GM21423 (cell line): Measurements from ENCODE around the gene SLC35E2B.
"Not testable (repeated sequence)": the region's sequence is repeated elsewhere in the genome, so short reads cannot be mapped to it uniquely, and the experiment has no call there.

ENCODE experiments used
- ATAC-seq: cut with Tn5 transposase; IDR thresholded peaks from one replicate; pipeline ENCODE4 v1.9.1; 2021; ENCODE audit warnings: mild to moderate bottlenecking, moderate library complexity; ENCODE audit not compliant: unreplicated experiment

SLC35E2B gene

GRCh38 chr1:1704284-1704957 is 11.8 kb upstream of the SLC35E2B start:
- not testable (repeated sequence) for ATAC-seq

- no peak for ATAC-seq
These were observed 11.2 kb upstream of the SLC35E2B start for GRCh38 chr1:1703796-1704195.

DNA sequence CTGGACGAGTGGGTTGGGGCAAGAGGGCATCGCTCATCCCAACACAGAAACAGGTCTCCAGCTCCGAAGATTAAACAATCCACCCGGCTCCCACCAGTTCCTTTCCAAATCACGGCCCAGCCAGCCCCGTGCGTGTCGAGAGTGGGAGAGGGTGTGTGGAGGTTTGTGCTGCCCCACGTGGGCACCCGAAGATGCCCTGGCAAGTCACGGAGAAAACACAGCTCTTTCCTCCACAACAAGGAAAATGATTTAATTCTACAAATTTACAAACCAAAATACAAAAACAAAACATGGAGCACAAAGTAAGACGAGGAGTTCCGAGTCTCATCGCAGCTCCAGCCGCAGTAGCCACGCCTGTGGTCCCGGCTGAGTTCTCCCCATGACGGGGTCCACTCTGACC is 9.9 kb upstream of the SLC35E2B start:
- not testable (repeated sequence) for ATAC-seq

GRCh38 chr1:1700557-1700956 is 8.0 kb upstream of the SLC35E2B start:
- not testable (repeated sequence) for ATAC-seq

DNA sequence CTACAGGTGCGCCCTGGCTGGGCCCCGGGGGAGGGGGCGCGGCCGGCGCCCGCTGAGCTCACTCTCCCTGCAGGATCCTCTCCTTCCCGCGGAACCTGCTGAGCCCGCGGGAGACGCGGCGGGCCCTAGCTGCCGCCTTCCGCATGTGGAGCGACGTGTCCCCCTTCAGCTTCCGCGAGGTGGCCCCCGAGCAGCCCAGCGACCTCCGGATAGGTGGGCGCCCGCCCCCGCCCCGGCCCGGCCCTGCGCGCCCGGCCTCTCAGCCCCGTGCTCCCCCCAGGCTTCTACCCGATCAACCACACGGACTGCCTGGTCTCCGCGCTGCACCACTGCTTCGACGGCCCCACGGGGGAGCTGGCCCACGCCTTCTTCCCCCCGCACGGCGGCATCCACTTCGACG is 7.5 kb upstream of the SLC35E2B start:
- ATAC-seq = not testable (repeated sequence)

DNA sequence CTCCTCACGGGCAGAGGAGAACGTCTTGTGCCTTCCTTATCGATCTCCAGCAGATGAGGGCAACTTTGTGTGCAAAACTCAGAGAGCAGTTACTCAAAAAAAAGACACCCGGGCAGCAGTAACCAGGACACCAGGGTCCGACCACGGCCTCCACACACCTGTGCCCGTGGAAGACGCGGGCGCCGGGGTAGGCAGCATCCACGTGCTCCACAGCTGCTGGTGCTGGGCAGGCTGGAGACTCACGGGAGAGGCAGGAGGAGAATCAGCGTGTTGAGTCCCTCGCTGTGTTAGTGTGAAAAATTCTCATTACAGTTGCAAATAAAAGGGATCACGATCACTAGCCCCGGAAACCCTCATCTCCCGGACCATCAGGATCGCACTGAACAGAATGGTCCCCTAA is 6.5 kb upstream of the SLC35E2B start:
- not testable (repeated sequence) for ATAC-seq

DNA sequence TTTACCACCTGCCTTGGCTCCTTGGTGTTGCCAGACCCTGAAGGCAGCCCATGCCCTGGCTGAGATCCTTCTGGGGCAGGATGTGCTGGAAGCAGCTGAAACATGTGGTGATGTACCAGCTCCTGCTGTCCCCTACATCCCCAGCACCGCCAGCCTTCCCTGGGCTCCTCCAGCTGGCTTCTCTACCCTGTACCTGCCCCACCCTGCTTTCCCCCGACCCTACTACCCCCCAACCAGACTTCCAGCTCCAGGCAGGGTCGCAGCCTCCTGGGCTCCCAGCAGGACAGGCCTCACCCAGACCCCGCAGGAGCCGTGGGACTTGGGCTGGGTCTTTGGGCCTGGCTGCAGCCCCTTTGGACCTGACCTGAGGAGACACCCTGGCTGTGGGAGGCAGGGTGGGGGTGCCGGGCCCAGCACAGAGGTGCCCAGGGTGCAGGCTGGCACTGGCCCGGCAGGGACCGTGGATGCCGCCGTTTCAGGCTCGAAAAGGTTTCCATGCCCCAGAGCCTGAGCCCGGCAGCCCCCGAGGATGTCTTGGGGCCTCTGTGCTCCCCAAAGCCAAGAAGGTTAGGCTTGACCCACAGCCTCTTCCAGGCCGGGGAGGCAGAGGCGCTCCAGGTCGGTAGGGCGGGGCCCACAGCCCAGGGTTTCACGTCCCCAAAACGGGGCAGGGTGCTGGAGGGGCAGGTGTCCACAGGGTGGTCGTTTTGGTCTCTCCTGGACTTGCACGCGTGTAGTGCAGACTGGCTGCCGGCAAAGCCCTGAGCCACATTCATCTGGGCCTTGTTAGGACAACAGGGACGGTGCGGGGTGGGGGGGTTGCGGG is 5.0 kb upstream of the SLC35E2B start:
- ATAC-seq = not testable (repeated sequence)

- not testable (repeated sequence) for ATAC-seq
These were observed 4.1 kb upstream of the SLC35E2B start for GRCh38 chr1:1696431-1697357.

- peak; percentile 32 for ATAC-seq
These were observed 276 bp downstream of the SLC35E2B start for GRCh38 chr1:1692324-1692713.

- ATAC-seq = not testable (repeated sequence)
These were observed 1.2 kb downstream of the SLC35E2B start for GRCh38 chr1:1691443-1691842.

DNA sequence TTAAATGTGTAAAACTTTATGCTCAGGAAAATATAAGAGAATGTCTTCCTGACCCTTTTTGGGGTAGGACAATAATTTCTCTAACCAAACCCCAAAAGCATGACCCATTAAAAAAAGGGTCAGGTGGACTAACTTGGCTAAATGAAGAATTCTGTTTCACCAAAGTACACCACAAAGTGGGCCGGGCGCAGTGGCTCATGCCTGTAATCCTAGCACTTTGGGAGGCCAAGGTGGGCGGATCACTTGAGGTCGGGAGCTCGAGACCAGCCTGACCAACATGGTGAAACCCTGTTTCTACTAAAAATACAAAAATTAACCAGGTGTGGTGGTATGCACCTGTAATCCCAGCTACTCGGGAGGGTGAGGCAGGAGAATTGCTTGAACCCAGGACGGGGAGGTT is 3.1 kb downstream of the SLC35E2B start:
- ATAC-seq = not testable (repeated sequence)

- ATAC-seq = no peak
These were observed 4.7 kb downstream of the SLC35E2B start for GRCh38 chr1:1687846-1688245.

DNA sequence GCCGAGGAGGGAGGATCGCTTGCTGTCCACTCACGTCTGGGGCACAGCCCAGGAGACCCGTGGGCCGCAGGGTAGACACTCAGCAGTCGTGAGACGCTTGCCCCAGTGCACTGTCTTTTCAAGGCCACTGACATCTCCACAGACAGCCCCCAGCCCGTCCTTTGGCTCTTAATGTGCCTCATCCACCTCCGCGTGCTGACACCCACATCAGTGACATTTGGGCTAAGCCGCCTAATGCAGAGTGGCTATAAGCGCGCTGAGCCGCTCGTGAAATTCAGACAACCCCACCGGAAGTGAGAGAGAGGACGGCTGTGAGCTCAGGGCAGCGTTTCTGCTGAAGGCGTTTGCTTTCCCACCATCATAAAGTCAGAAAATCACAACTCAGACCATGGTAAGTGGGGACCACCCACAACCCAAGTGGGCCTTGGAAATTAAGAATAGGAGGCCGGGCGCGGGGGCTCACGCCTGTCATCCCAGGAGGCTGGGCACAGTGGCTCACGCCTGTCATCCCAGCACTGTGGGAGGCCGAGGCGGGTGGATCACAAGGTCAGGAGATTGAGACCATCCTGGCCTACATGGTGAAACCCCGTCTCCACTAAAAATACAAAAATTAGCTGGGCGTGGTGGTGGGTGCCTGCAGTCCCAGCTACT is 8.4 kb downstream of the SLC35E2B start:
- no peak for ATAC-seq

- ATAC-seq = no peak
These were observed 9.3 kb downstream of the SLC35E2B start for GRCh38 chr1:1683104-1683905.

DNA sequence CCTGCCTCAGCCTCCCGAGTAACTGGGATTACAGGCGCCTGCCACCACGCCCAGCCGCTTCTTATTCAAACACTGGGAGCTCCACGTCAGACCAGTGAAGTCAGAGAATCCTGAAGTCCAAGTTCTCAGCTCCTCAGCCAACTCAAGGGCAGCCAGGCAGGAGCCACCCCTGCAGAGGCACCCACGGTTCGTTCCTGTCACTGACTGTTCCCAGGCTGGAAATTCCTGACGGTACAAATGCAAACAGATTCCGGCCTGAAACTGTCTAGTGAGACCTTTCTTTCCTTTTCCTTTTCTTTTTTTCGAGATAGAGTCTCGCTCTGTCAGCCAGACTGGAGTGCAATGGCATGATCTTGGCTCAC is 11.7 kb downstream of the SLC35E2B start:
- no peak for ATAC-seq

DNA sequence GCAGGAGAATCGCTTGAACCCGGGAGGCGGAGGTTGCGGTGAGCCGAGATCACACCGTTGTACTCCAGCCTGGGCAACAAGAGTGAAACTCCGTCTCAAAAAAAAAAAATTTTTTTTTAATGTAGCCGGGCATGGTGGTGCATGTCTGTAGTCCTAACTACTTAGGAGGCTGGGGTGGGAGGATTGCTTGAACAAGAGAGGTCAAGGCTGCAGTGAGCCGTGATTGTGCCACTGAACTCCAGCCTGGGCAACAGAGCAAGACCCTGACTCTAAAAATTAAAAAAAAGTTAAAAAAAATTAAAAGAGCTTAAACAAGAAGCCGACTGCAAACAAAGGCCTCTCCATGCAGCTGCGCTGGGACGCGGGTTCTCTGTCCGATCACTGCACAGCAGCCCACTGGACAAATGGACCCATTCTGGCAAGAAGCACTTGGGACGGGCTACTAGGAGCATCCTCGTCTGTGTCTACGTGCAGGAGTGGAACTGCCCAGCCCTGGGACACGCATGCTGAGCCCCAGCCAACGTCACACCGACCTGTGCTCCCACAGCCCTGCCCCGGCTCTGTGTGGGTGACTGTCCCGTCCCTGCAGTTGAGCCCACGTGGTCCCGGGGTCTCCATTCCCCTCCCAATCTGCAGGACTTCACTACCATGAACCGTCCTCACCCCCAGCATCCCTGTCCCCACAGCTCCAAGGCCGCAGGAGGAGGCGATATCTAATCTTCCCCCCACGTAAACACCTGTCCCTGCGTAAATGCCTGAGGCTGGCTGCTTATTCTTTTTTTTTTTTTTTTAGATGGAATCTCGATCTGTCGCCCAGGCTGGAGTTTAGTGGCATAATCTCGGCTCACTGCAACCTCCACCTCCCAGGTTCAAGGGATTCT is 12.3 kb downstream of the SLC35E2B start:
- no peak for ATAC-seq

GRCh38 chr1:1678581-1679380 is 13.8 kb downstream of the SLC35E2B start:
- no peak for ATAC-seq
